CD4-positive, alpha-beta T cell treated with Interleukin-2 at 100 ng/mL for 4 hours (primary cell): ENCODE measurements around the gene ATP2A1.
A peak's percentile ranks its signal among the peaks of the same experiment; 100 is the strongest.
"Not testable (repeated sequence)": the region's sequence is repeated elsewhere in the genome, so short reads cannot be mapped to it uniquely, and the experiment has no call there.

Source experiments
- DNase-seq: peaks from one replicate; pipeline ENCODE4 v3.0.0-alpha.2; 2020; ENCODE audit warnings: low spot score

ATP2A1 gene

GRCh38 chr16:28859326-28859725, 19.0 kb upstream of the ATP2A1 start:
- no peak for DNase-seq

GRCh38 chr16:28863929-28864793, 14.1 kb upstream of the ATP2A1 start:
- DNase-seq = peak; percentile 5

- DNase-seq = no peak
Measured at GRCh38 chr16:28865001-28865688, 13.1 kb upstream of the ATP2A1 start.

GRCh38 chr16:28865722-28866453, 12.4 kb upstream of the ATP2A1 start:
- no peak for DNase-seq

- DNase-seq = no peak
Measured at GRCh38 chr16:28866454-28866804, 11.9 kb upstream of the ATP2A1 start.

GRCh38 chr16:28867241-28867640, 11.0 kb upstream of the ATP2A1 start:
- DNase-seq = no peak

- not testable (repeated sequence) for DNase-seq
Measured at GRCh38 chr16:28867646-28868045, 10.6 kb upstream of the ATP2A1 start.

- no peak for DNase-seq
Measured at GRCh38 chr16:28869201-28869600, 9.1 kb upstream of the ATP2A1 start.

- no peak for DNase-seq
Measured at GRCh38 chr16:28872952-28873351, 5.3 kb upstream of the ATP2A1 start.

- peak; percentile 58 for DNase-seq
Measured at GRCh38 chr16:28873543-28874201, 4.6 kb upstream of the ATP2A1 start.

- no peak for DNase-seq
Measured at GRCh38 chr16:28874406-28874805, 3.9 kb upstream of the ATP2A1 start.

- DNase-seq = no peak
Measured at GRCh38 chr16:28875134-28876018, 2.9 kb upstream of the ATP2A1 start.

- no peak for DNase-seq
Measured at GRCh38 chr16:28876019-28876659, 2.1 kb upstream of the ATP2A1 start.

GRCh38 chr16:28876973-28877654, 1.2 kb upstream of the ATP2A1 start:
- no peak for DNase-seq

GRCh38 chr16:28877655-28878000, 660 bp upstream of the ATP2A1 start:
- DNase-seq = no peak

- no peak for DNase-seq
Measured at GRCh38 chr16:28879261-28879840, 1.1 kb downstream of the ATP2A1 start.

GRCh38 chr16:28879841-28880588, 1.7 kb downstream of the ATP2A1 start:
- peak; percentile 90 for DNase-seq

GRCh38 chr16:28880589-28880915, 2.3 kb downstream of the ATP2A1 start:
- DNase-seq = no peak

- DNase-seq = no peak
Measured at GRCh38 chr16:28880955-28881354, 2.7 kb downstream of the ATP2A1 start.
